ENCODE results near the gene CUBN. TPM values are rescaled to one million over a fixed set of nuclear protein-coding genes. Genes with fewer than 3 reads are reported as not detected.

Gene CUBN
- total and polyA plus RNA-seq, 9 of the 15 experiments (the other 6 are each of a cell fraction or from before 2014, with no cell fraction given) = 0.04 to 0.33 (median 0.09) TPM

GRCh38 chr10:17026686-17027485 lies 102.7 kb downstream of the CUBN start (continued):
- no peak for TF ChIP-seq KAT7 (CRISPR knock-in tag; IDR thresholded peaks at IDR 0.05; ENCODE audit: borderline replicate concordance)
- TF ChIP-seq SRSF1 (IDR thresholded peaks at IDR 0.05; ENCODE audit: low read depth, low read length) = no peak
- no peak for TF ChIP-seq PRPF4 (IDR thresholded peaks at IDR 0.05; ENCODE audit: insufficient read depth, low read depth, low read length, poor library complexity, severe bottlenecking)
- TF ChIP-seq ETV6 (IDR thresholded peaks at IDR 0.05; ENCODE audit: borderline replicate concordance in 1 of 2, low read depth in 2 of 2, low read length in 1 of 2) = no peak
- no peak for TF ChIP-seq ETV6 (CRISPR knock-in tag; IDR thresholded peaks at IDR 0.05; ENCODE audit: borderline replicate concordance)
- no peak for TF ChIP-seq POLR2A (conservative IDR thresholded peaks at IDR 0.05)
- TF ChIP-seq SNRNP70 (optimal IDR thresholded peaks at IDR 0.05; ENCODE audit: low read depth, low read length) = no peak
- TF ChIP-seq CHD4 (IDR thresholded peaks at IDR 0.05; ENCODE audit: insufficient read depth, insufficient replicate concordance, low read depth, low read length, poor library complexity, severe bottlenecking) = no peak
- TF ChIP-seq ZNF253 (CRISPR knock-in tag; conservative IDR thresholded peaks at IDR 0.05) = no peak
- TF ChIP-seq EZH2 (IDR thresholded peaks at IDR 0.05; ENCODE audit: borderline replicate concordance, low read depth, low read length) = no peak

Data from K562 (cell line).